ENCODE data around the gene TRIO.
"Not testable (repeated sequence)": the region's sequence is repeated elsewhere in the genome, so short reads cannot be mapped to it uniquely, and the experiment has no call there.

Gene TRIO

GRCh38 chr5:14188778-14189177 is 45.6 kb downstream of the TRIO start:
- DNase-seq = no peak

GRCh38 chr5:14189680-14190079 is 46.5 kb downstream of the TRIO start:
- no peak for DNase-seq

GRCh38 chr5:14190194-14191164 is 47.3 kb downstream of the TRIO start:
- no peak for DNase-seq

GRCh38 chr5:14191325-14191724 is 48.2 kb downstream of the TRIO start:
- DNase-seq = no peak

GRCh38 chr5:14193496-14193895 is 50.4 kb downstream of the TRIO start:
- no peak for DNase-seq

GRCh38 chr5:14195588-14195987 is 52.4 kb downstream of the TRIO start:
- no peak for DNase-seq

- no peak for DNase-seq
Observed at GRCh38 chr5:14197056-14197455, 53.9 kb downstream of the TRIO start.

- no peak for DNase-seq
Observed at GRCh38 chr5:14199902-14200301, 56.8 kb downstream of the TRIO start.

- no peak for DNase-seq
Observed at GRCh38 chr5:14200312-14200990, 57.3 kb downstream of the TRIO start.

- no peak for DNase-seq
Observed at GRCh38 chr5:14201325-14202045, 58.3 kb downstream of the TRIO start.

- DNase-seq = no peak
Observed at GRCh38 chr5:14202462-14202861, 59.3 kb downstream of the TRIO start.

- no peak for DNase-seq
Observed at GRCh38 chr5:14204011-14204670, 61.0 kb downstream of the TRIO start.

- no peak for DNase-seq
Observed at GRCh38 chr5:14204785-14205321, 61.7 kb downstream of the TRIO start.

GRCh38 chr5:14206028-14206725 is 63.0 kb downstream of the TRIO start:
- no peak for DNase-seq

- DNase-seq = not testable (repeated sequence)
Observed at GRCh38 chr5:14207428-14207827, 64.3 kb downstream of the TRIO start.

GRCh38 chr5:14208071-14209021 is 65.2 kb downstream of the TRIO start:
- no peak for DNase-seq

GRCh38 chr5:14209222-14209822 is 66.2 kb downstream of the TRIO start:
- DNase-seq = no peak

- DNase-seq = no peak
Observed at GRCh38 chr5:14209836-14210235, 66.7 kb downstream of the TRIO start.

GRCh38 chr5:14210729-14211128 is 67.6 kb downstream of the TRIO start:
- DNase-seq = no peak

Measured in NCI-H748 treated with DMSO at 0.1 percent for 48 hours (cell line).